CMK (cell line): ENCODE measurements around the gene FBF1.

Source experiments
- DNase-seq: peaks from one replicate; pipeline ENCODE4 v3.0.0-alpha.2; 2010; ENCODE audit warnings: low read depth

The FBF1 gene

GRCh38 chr17:75959051-75959838 is 18.4 kb upstream of the FBF1 start:
- no peak for DNase-seq

GRCh38 chr17:75950855-75951554 is 10.2 kb upstream of the FBF1 start:
- DNase-seq: peak; percentile 48

- DNase-seq: no peak
Observed at GRCh38 chr17:75950421-75950820, 9.6 kb upstream of the FBF1 start.

GRCh38 chr17:75945211-75945610 is 4.4 kb upstream of the FBF1 start:
- no peak for DNase-seq

- no peak for DNase-seq
Observed at GRCh38 chr17:75943491-75943890, 2.6 kb upstream of the FBF1 start.

GRCh38 chr17:75942473-75942872 is 1.6 kb upstream of the FBF1 start:
- no peak for DNase-seq

GRCh38 chr17:75941442-75941819 is 589 bp upstream of the FBF1 start:
- no peak for DNase-seq

GRCh38 chr17:75937652-75938051 is 3.2 kb downstream of the FBF1 start:
- no peak for DNase-seq

GRCh38 chr17:75933808-75934207 is 7.0 kb downstream of the FBF1 start:
- DNase-seq: no peak

GRCh38 chr17:75932852-75933251 is 8.0 kb downstream of the FBF1 start:
- DNase-seq: no peak

GRCh38 chr17:75931062-75931461 is 9.8 kb downstream of the FBF1 start:
- DNase-seq: no peak

- no peak for DNase-seq
Observed at GRCh38 chr17:75927286-75927922, 13.4 kb downstream of the FBF1 start.

GRCh38 chr17:75926456-75926855 is 14.4 kb downstream of the FBF1 start:
- no peak for DNase-seq

- no peak for DNase-seq
Observed at GRCh38 chr17:75925912-75926311, 14.9 kb downstream of the FBF1 start.

- DNase-seq: no peak
Observed at GRCh38 chr17:75925103-75925502, 15.7 kb downstream of the FBF1 start.

GRCh38 chr17:75922963-75923874 is 17.6 kb downstream of the FBF1 start:
- DNase-seq: no peak

- DNase-seq: no peak
Observed at GRCh38 chr17:75922173-75922961, 18.5 kb downstream of the FBF1 start.

- no peak for DNase-seq
Observed at GRCh38 chr17:75921596-75921995, 19.2 kb downstream of the FBF1 start.

- DNase-seq: no peak
Observed at GRCh38 chr17:75920045-75920560, 20.7 kb downstream of the FBF1 start.

GRCh38 chr17:75919611-75920010 is 21.2 kb downstream of the FBF1 start:
- no peak for DNase-seq

- DNase-seq: no peak
Observed at GRCh38 chr17:75917917-75918445, 22.9 kb downstream of the FBF1 start.
